Measurements from ENCODE around the gene C9orf152.

- no peak for TF ChIP-seq POLR2AphosphoS5 (IDR thresholded peaks at IDR 0.05; ENCODE audit: low read depth, low read length)
- no peak for TF ChIP-seq POLR2A (IDR thresholded peaks at IDR 0.05; ENCODE audit: low read depth, low read length)
- no peak for TF ChIP-seq TAF1 (IDR thresholded peaks at IDR 0.05; ENCODE audit: borderline replicate concordance, low read depth, low read length)
These were observed 36.7 kb upstream of the C9orf152 start for GRCh38 chr9:110244616-110245015.
